ENCODE measurements around the gene LGALS4. TPM values are rescaled to one million over a fixed set of nuclear protein-coding genes. Genes with fewer than 3 reads are reported as not detected.
"Not testable (repeated sequence)": the region's sequence is repeated elsewhere in the genome, so short reads cannot be mapped to it uniquely, and the experiment has no call there.

LGALS4 gene
- polyA plus RNA-seq, 1 donor: 2.0 TPM

GRCh38 chr19:38825936-38826335, 13.2 kb upstream of the LGALS4 start:
- DNase-seq: not testable (repeated sequence)

- DNase-seq: not testable (repeated sequence)
Measured at GRCh38 chr19:38821230-38821825, 8.6 kb upstream of the LGALS4 start.

GRCh38 chr19:38819231-38819920, 6.6 kb upstream of the LGALS4 start:
- peak; percentile 19 for DNase-seq

- no peak for DNase-seq
Measured at GRCh38 chr19:38817081-38817480, 4.3 kb upstream of the LGALS4 start.

GRCh38 chr19:38816131-38816750, 3.5 kb upstream of the LGALS4 start:
- no peak for DNase-seq

- no peak for DNase-seq
Measured at GRCh38 chr19:38815059-38816001, 2.6 kb upstream of the LGALS4 start.

- DNase-seq: not testable (repeated sequence)
Measured at GRCh38 chr19:38813932-38814331, 1.2 kb upstream of the LGALS4 start.

- no peak for DNase-seq
Measured at GRCh38 chr19:38813323-38813722, 578 bp upstream of the LGALS4 start.

- DNase-seq: no peak
Measured at GRCh38 chr19:38812009-38812840, 520 bp downstream of the LGALS4 start.

GRCh38 chr19:38809592-38810252, 3.0 kb downstream of the LGALS4 start:
- no peak for DNase-seq

GRCh38 chr19:38808741-38809140, 4.0 kb downstream of the LGALS4 start:
- DNase-seq: no peak

- DNase-seq: not testable (repeated sequence)
Measured at GRCh38 chr19:38807374-38808098, 5.2 kb downstream of the LGALS4 start.

GRCh38 chr19:38806371-38806770, 6.4 kb downstream of the LGALS4 start:
- no peak for DNase-seq

- DNase-seq: no peak
Measured at GRCh38 chr19:38805180-38805579, 7.6 kb downstream of the LGALS4 start.

GRCh38 chr19:38803543-38803942, 9.2 kb downstream of the LGALS4 start:
- no peak for DNase-seq

GRCh38 chr19:38801359-38802095, 11.2 kb downstream of the LGALS4 start:
- no peak for DNase-seq

GRCh38 chr19:38800577-38801347, 12.0 kb downstream of the LGALS4 start:
- DNase-seq: no peak

GRCh38 chr19:38799104-38799503, 13.6 kb downstream of the LGALS4 start:
- no peak for DNase-seq

- not testable (repeated sequence) for DNase-seq
Measured at GRCh38 chr19:38797781-38798180, 15.0 kb downstream of the LGALS4 start.
